HepG2 (cell line): ENCODE results near the gene OR8B4. TPM values are rescaled to one million over a fixed set of nuclear protein-coding genes. Genes with fewer than 3 reads are reported as not detected.

Experiments
- HHEX ChIP-seq: IDR thresholded peaks from 2 replicates; pipeline ENCODE4 v1.6.1; 2016; ENCODE audit warnings: control low read depth
- KAT2B ChIP-seq: fragments of 150-350 bp; IDR thresholded peaks from 2 replicates; pipeline ENCODE4 v1.6.1; 2014; ENCODE audit warnings: low read depth, low read length, borderline replicate concordance
- NR2F6 ChIP-seq, 2 experiments: IDR thresholded peaks; 2 replicates each; pipeline ENCODE4 v1.6.1; 2016; ENCODE audit warnings: antibody characterized with exemption in 1 of 2, mild to moderate bottlenecking in 1 of 2
- ONECUT2 ChIP-seq: sonication (generic); formaldehyde crosslinking; IDR thresholded peaks from 2 replicates; pipeline ENCODE4 v1.4.0; 2020; ENCODE audit warnings: missing genetic modification reagents
- ZNF407 ChIP-seq: sonication (generic); formaldehyde crosslinking; IDR thresholded peaks from one replicate; pipeline ENCODE4 v1.5.1; 2020; ENCODE audit warnings: mild to moderate bottlenecking, missing genetic modification reagents; ENCODE audit errors: not compliant biosample characterization
- ZNF451 ChIP-seq: sonication (generic); formaldehyde crosslinking; IDR thresholded peaks from 2 replicates; pipeline ENCODE4 v1.5.0; 2020; ENCODE audit warnings: mild to moderate bottlenecking, missing genetic modification reagents
- ZNF766 ChIP-seq: sonication (generic); formaldehyde crosslinking; IDR thresholded peaks from 2 replicates; pipeline ENCODE4 v1.5.0; 2020; ENCODE audit warnings: missing genetic modification reagents, borderline replicate concordance
- polyA plus RNA-seq, 8 experiments: library from polyadenylated mRNA; depleted of rRNA in 3 of 8; stranded (reverse) in 7 of 8; unstranded in 1 of 8; fragments of >200 nt; fragmentation: Illumina TruSeq in 4 of 8; extraction: Trizol in 4 of 8; gene quantifications; 2 replicates each; pipeline versions ENCODE4 v1.2.1 to v1.2.3, GENCODE V29; 2011 to 2016; ENCODE audit warnings: low read depth in 4 of 8, missing spikeins in 1 of 8, mixed read lengths in 1 of 8; ENCODE audit not compliant: insufficient read depth in 1 of 8
- total RNA-seq, 5 experiments: library from RNA; depleted of rRNA; stranded (reverse); fragments of >200 nt; fragmentation: Illumina TruSeq; extraction: Trizol; gene quantifications; 2 replicates each; pipeline ENCODE4 v1.2.3, GENCODE V29; 2016; ENCODE audit warnings: low read depth in 1 of 5

The OR8B4 gene
- total and polyA plus RNA-seq, 2 of the 13 experiments (the other 11 are each of a cell fraction or from before 2014, with no cell fraction given): not detected

- TF ChIP-seq ZNF407 (no peak), ZNF766 (no peak), ZNF451 (no peak), ONECUT2 (CRISPR knock-in tag) (peak; percentile 40; the same call in 1 of the 2 replicates), KAT2B (peak; percentile 86), HHEX (CRISPR knock-in tag) (peak; percentile 83), NR2F6 (IDR thresholded peaks at IDR 0.05) (peak; percentile 86), NR2F6 (CRISPR knock-in tag; IDR thresholded peaks at IDR 0.05) (no peak)
Observed at GRCh38 chr11:124442847-124443246, 18.2 kb upstream of the OR8B4 start (continued).
